NB4 (cell line): ENCODE data around the gene NIBAN1.

Experiments used
- CTCF ChIP-seq: IDR thresholded peaks from one replicate; pipeline ENCODE4 v1.5.1; 2012; ENCODE audit warnings: low read depth, low read length
- MAX ChIP-seq: IDR thresholded peaks from 2 replicates; pipeline ENCODE4 v1.6.1; 2011; ENCODE audit warnings: low read depth, low read length
- MYC ChIP-seq: IDR thresholded peaks from 2 replicates; pipeline ENCODE4 v1.6.1; 2011; ENCODE audit warnings: low read depth, low read length

GRCh38 chr1:184930232-184930631, 44.1 kb downstream of the NIBAN1 start:
- TF ChIP-seq CTCF (no peak), MYC (no peak), MAX (no peak)
